NCI-H774 (cell line): Measurements from ENCODE around the gene ZNHIT3.

Experiments used
- DNase-seq: peaks from one replicate; lab custom pipeline; 2025; lab: John Stamatoyannopoulos, UW

Gene ZNHIT3

DNA sequence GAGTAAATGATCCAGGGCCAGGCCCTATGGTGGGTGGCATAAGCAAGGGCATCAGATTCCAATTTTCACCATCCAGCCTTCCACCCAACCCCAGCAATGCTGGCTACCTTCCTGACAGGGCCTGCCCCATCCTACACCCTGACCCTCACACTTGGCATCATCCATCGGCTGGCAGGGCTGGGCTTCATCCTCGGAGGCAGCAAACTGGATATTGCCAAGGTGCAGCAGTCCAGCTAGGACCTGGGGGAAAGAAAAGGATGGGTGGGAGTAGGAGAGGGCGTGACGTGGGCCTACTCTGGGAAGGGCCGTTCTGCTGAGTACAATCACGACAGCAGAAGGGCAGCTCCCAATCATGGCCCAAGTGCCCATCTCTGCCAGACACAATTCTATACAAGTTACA, 24.7 kb downstream of the ZNHIT3 start:
- no peak for DNase-seq

DNA sequence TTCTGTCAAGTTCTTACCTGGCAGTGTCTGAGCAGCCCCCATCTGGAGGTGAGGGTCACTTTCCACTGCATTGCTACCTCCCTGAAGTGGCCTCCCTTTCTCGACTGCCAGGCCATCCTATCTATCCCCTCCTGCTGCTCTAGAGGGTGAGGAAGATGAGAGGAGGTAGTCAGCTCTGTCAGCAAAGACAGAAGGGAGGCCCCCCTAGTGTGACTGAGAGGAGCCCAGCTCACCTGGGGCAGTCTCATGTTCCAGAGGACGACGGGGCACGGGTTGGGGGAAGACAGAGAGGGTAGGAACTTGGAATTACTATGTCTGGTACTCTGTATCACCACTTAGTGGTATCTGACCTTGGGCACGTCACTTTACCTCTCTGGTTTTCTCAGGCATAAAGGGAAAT, 26.2 kb downstream of the ZNHIT3 start:
- DNase-seq, result no peak

DNA sequence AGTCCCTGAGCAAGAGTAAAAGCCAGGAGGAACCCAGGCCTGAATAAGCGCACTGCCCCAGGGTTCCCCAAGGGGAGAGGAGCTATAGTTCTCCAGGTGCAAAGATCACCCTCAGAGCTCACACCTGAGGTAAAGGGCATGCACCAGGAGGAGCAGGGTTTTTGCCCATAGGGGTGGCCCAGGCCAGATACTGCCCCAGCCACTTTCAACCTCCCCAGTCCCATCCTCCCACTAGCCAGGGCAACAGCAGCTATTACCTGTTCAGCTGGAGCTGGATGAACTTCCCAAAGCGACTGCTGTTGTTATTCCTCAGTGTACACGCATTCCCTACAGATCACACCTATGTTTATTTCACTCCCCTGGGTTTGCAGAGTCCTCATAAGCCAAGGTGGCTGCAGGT, 28.4 kb downstream of the ZNHIT3 start:
- DNase-seq, result no peak

DNA sequence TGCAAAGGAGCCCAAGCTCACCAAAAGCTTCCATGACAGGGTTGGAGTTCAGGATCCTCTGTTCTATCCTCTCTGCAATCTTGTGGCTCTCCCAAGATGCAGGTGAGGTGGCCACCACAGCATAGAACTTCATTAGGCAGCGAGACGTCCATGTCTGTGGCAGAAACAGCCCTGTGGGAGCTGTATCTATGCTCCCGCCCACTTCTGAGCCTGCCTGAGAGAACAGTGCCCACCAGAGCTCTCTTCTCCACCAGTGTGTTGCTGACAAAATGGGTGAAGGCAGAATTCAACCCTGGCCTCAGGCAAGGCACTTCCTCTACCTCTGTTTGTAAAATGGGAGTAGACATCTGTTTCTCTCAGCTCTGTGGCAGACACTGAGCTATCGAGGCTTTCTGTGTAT, 29.4 kb downstream of the ZNHIT3 start:
- no peak for DNase-seq

DNA sequence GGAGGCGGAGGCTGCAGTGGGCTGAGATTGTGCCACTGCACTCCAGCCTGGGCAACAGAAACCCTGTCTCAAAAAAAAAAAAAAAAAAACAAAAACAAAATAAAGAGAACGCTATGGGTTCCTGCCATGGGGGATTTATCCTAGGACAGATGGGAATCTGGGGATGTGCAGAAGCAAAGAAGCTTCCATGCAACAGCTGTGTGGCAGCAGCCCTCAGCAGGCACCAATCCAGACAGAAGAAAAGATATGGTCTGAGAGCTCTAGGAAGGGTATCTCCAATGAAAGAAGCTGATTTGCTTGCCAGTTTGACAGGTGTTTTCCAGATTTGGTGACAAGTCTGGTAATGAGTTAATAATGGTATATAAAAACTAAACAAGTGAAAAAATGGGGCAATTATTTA, 36.6 kb downstream of the ZNHIT3 start:
- DNase-seq, result no peak

DNA sequence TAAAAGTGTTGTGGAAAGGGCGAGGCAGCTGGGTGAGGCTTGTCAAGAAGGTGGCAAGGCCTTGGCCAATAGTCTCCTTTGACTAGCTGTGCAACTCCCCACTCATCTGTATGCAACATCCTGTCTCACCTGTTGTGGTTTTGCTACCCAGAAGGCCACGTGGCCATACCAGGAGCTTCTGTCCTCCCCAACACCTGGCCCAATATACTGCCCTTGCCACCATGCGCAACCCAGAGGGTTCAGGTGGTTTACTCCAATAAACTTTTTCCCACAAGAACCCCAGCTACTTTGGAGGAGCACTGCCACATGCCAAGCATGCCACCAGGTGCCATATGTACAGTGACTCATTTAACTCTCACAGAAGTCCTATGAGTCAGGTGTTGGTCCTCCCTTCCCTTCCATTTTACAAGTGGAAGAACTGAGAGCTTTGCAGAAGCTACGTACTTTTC, 38.0 kb downstream of the ZNHIT3 start:
- DNase-seq, result no peak

DNA sequence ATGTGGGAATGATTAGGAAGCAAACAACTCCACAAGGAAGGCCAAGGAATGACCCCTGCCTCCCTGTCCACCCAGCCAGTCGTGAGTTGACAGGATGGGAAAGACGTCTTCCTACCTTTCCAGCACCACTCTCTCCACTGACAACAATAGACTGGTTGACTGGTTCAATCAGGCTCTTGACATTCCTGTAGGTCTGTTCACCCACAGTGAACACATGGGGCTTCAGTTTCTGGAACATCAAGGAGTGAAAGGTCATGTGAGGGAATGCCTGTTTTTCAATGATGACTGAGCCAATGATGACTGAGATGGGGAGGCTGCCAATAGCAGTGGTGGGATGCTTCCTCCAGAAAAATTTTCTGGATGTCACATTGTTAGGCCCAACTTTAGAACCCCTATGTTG, 38.6 kb downstream of the ZNHIT3 start:
- no peak for DNase-seq

DNA sequence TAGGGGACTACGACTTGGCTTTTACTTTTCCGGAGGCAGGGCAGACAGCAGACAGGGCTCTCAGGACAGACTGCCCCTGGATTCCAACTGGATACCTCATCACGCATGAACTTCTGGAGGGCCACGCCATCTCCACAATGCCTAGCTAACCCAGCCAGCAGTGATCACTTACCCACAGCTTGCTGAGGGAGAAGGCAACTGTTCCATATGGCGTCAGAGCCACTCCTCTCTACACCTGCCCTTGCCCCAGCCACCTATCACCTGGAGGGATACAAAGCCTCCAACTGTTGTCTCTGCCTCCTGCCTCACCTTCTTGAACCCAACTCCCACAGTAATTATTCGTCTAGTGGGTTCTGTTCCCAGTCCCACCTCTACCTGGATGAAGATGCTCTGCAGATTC, 39.4 kb downstream of the ZNHIT3 start:
- no peak for DNase-seq

DNA sequence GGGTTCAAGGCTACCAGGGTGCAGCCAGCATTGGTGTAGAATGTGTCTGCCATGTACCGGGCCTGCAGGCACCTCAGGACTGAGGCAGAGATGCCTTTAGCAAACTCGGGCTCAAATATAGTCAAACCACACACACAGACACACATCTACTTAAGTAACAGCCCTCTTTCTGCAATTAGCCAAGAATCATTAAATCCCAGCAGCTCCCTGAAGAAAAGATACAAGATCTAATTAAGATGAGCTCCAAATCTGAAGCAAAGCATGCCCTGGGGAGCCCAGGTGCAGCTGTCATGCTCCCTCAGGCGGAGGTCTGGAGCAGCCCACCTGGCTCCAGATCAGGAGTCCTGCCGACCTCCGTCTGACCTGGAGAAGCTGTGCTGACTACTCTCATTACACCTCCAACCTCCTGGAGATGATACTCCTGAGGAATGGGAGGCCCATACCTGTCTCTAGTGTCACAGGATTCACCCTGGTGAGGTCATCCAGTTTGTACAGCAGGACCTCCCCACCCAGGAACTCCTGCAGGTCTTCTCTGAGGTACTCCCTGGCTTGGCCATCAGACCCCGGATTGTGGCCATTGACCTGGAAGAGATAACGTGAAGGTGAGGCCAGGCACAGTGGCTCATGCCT, 41.3 kb downstream of the ZNHIT3 start:
- DNase-seq, result no peak

DNA sequence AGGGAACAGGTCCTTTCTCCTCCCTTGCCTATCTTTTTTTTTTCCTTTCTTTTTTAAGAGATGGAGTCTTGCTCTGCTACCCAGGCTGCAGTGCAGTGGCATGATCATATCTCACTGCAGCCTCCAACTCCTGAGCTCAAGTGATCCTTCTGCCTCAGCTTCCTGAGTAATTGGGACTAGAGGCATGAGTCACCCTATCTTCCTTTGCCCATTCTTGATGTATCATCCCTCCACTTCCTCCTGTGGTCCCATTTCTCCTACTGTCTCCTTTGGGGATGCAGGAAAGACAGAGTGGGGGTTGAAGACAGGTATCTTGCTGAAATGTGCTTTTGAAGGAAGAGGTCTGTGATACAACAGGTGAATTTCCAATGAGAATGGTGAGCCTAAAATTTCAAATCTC, 42.6 kb downstream of the ZNHIT3 start:
- no peak for DNase-seq

DNA sequence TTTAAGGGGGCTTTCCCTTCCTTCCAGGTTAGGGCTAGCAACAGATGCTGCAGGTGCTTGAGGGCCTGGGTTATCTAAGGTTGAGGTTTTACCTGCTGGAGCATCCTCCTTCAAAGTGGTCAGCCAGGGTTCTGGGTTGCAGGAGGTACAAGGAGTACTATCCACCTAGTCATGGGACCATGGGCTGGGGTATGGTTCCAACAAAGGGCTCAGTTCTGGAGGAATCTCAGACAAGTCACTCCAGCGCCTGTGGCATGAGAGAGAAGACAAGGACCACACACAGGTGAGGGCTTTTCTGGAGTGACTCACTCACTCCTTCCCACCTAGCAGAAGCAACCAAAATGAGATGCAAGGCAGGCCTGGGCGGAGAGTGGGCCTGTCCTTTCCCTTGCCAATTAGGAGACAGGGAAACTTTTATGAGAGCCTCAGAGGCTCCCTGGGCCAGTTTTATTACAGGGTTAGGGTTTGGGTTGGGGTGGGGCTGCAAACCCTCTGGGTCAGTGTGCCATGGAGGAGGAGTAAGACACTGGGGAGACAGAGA, 46.0 kb downstream of the ZNHIT3 start:
- no peak for DNase-seq

DNA sequence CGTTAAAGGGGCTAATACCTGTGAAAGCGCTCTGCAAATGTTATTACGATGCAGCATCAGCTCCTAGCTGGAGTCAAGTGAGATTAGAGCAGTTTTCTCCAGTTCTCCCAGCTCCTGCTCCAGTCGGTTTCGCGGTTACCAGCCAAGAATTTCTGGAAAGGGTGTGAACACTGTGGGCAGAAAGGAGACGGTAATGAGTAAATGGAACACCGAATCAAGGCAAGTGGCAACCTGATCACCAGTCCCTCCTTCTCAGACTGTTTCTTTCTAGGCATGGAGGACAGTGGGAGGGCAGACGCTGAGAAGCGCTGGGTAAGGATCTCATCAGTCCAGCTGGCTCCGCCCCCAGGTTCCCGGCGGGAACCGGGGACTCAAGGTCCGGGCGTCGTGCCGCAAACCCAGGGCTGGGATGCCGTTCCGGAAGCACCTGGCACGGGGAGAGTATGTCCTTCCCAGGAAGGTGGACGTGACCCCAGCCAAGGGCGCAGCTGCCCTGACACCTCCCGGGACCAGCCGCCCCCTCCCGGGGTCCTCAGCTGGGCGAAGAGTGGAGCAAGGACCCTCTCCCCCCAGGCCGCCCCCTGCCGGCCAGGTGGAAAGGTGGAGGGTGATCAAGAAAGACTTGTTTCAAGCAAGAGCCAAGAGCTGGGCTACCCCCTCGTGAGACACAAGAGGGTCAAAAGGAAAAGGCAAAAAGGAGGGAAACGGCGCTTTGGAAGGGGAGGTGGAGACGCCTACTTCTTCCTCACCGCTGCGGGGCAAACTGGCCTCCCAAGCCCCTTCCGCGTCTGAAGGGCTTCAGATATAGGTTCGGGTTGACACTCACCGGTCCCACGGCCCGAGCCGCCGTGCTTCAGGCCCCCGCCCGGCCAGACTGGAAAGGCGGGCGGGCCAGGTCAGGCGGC, 47.7 kb downstream of the ZNHIT3 start:
- DNase-seq, result peak; percentile 82

DNA sequence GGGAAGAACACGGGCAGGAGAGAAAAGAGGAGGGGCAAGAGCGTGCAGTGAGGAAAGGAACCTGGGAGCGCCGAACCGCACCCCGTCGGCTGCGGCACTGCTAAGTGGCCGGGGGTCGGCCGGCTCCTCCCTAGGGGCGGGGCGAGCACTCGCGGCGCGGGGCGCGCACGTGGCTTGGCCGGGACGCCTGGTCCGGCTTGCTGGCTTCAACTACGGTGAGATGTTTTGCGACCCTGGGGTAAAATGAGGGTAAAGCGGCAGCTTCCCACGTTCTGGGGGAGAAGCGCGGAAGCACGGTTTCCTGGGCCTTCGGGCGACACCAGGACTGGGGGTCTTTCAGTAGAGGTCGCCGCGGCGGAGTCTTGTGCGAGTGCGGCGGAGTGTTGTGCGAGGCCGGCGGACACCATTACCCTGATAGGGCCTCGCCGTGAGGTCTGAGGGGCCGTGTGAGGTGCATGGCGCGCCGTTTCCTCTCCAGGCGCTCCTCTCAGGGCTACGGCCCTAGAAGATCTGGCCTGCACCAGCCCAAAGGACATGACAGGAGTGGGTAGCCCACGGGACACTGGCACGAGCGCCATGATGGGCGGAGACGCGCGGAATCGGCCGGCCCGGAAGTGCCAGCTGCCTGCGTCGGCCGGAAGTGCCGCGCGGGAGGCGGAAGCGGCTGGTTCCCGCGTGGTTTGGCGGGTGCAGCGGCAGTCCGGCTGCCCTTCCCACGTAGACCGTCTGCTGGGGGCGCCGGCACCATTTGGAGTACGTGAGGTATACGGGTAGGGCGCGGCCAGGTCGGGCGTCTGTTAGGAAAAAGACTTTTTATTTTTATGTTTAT, 48.6 kb downstream of the ZNHIT3 start, which contains the start of the genes MYO19 and PIGW:
Gene MYO19 (minus strand): TSS at position 29 of the 829 bp plus-strand sequence. CDS start 2,330 bp downstream, outside the sequence.
Gene PIGW (plus strand): TSS at position 148 of the 829 bp plus-strand sequence. CDS start 2,115 bp downstream, outside the sequence.
- peak; percentile 97 for DNase-seq

DNA sequence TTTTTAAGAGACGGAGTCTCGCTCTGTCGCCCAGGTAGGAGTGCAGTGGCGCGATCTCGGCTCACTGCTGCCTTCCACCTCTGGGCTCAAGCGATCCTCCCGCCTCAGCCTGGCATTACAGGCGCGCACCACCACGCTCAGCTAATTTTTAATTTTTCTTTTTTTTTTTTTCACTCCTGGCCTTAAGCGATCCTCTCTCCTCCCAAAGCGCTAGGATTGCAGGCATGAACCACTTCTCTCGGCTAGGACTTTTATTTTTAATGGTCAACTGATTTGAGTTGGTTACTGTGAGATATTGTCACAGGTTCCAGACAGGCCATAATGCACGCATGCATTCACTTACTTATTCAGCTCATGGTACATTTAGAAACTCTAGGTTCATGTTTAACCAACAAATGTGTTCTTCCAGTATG, 49.2 kb downstream of the ZNHIT3 start:
- DNase-seq, result no peak

DNA sequence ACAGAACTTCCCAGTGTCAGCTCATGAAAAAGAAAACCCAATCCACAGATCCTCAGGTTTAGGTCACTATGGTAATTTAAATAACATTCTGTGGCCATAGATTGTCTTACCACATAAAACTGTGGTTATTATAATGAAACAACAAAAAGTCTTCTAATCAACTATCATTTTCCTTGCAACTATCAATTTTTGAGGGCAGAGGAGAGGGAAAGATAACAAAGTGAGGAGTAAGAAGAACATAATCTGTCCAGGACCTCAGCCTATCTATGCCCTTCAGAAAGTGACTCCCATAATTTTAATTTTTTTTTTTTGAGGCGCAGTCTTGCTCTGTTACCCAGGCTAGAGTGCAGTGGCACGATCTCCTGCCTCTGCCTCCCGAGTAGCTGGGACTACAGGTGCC, 54.2 kb downstream of the ZNHIT3 start:
- no peak for DNase-seq

DNA sequence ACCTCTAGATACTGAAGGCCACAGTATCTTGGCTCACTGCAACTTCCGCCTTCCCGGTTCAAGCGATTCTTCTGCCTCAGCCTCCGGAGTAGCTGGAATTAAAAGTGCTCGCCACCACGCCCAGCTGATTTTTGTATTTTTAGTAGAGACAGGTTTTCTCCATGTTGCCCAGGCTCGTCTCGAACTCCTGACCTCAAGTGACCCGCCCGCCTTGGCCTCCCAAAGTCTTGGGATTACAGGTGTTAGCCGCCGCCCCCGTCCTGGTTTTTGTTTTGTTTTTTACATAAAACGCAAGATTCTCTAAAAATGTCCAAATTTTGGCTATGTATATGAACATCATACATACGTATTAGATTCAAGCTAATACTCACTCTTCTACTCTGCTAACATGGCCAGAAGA, 56.3 kb downstream of the ZNHIT3 start:
- no peak for DNase-seq

DNA sequence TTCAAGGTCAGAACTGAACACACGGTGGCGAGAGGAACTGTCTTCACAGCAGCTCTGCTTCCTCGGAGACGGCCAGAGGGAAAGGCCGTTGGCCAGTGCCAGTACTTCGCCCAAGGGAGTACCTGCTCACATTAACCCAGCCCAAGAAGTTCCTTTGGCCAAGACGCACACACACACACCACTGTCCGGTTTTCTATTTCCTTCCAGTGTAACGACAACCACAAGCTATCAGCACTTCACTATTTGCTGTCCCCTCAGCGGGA, 57.5 kb downstream of the ZNHIT3 start:
- DNase-seq, result peak; percentile 64

DNA sequence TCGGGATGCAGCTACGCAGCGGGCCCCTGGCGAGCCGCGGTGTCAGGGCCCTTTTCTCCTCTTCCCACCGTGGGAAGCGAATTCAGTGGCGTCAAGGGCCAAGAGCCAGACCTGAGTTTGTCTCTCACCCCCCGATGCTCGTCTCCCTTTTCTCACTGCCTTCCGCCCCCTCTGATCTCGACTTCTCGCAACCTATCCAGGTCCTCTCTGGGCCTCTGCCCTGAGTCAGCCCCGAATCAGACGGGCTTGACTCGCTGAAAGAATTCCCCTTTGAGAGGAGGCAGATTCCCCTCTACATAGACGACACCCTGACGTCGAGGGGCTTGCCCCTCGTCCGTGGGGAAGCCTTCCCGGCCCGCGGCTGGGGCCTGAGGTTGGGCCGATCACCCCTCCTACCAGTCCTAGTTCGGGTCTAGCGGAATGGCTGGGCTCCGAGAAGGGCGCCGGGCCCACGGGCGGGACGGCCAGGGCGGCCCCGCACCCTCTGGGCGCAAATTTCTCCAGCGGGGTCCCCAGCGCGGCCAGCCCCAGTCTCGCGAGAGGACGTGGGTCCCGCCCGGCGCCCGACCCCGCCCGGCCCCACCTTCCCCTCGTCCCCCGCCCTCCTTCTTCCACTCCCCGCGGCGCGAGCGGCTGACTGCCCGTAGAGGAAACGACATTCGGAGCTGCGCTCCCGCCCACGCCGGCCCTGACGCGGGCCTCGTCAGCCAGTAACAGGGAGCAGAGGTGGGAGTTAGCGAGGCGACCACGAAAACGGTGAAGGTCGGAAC, 58.0 kb downstream of the ZNHIT3 start, which contains the start of gene GGNBP2:
Gene GGNBP2 (plus strand): TSS at position 613 of the 770 bp plus-strand sequence. CDS start 806 bp downstream, outside the sequence.
- DNase-seq, result peak; percentile 98

DNA sequence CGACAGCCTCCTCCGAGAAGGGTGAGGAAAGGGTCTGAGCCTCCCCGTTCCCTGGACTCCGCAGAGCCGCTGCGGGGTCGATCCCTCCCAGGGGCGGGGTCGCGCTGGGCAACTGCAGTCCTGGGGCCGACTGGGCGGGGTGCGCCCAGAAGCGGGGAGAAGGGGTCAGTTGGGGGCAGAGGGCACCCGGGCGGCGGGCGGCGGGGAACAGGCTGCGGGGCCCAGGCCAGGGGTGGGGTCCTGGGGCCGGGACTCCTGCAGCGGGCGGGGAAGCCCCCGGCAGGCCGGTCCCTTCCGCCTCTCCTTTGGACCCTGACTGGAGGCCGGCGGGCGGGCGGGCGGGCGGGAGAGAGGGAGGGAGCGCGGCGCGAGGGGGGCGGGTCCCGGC, 58.6 kb downstream of the ZNHIT3 start:
- DNase-seq, result no peak
